Tibial nerve (tissue), 4 donors: ENCODE measurements around the gene KCNH3. TPM values are rescaled to one million over a fixed set of nuclear protein-coding genes. Genes with fewer than 3 reads are reported as not detected.

Experiments used
- DNase-seq, 2 donors: peaks; one replicate each; pipeline ENCODE4 v3.0.0-alpha.2; 2019; ENCODE audit warnings: low spot score in 2 of 2
- H3K27ac ChIP-seq, 4 donors: fragments of 200-600 bp; sonication (generic) in 3 of 4; one replicate each; pipeline ENCODE4 v1.5.1; 2017 to 2019; ENCODE audit warnings: mild to moderate bottlenecking in 1 of 4
- H3K27me3 ChIP-seq, 2 donors: fragments of 200-600 bp; sonication (generic) in 1 of 2; one replicate each; pipeline versions ENCODE4 v1.5.1 to v1.6.0; 2017 to 2019
- H3K36me3 ChIP-seq, 3 donors: fragments of 200-600 bp; sonication (generic); one replicate each; pipeline ENCODE4 v1.5.1; 2018 to 2019
- H3K4me1 ChIP-seq, 4 donors: fragments of 200-600 bp; sonication (generic) in 3 of 4; one replicate each; pipeline ENCODE4 v1.5.1; 2017 to 2019
- H3K4me3 ChIP-seq, 4 donors: fragments of 200-600 bp; sonication (generic) in 3 of 4; one replicate each; pipeline ENCODE4 v1.5.1; 2017 to 2019; ENCODE audit warnings: mild to moderate bottlenecking in 1 of 4, moderate library complexity in 1 of 4
- H3K9me3 ChIP-seq, 4 donors: fragments of 200-600 bp; sonication (generic) in 3 of 4; one replicate each; pipeline ENCODE4 v1.5.1; 2017 to 2019
- CTCF ChIP-seq, 5 experiments: fragments of 200-600 bp in 3 of 5; fragments of 450-650 bp in 2 of 5; sonication (generic) in 3 of 5; IDR thresholded peaks; one replicate each; pipeline ENCODE4 v1.5.1; 2016 to 2019; ENCODE audit warnings: antibody characterized with exemption in 5 of 5, mild to moderate bottlenecking in 3 of 5, moderate library complexity in 2 of 5
- EP300 ChIP-seq, 2 donors: sonication (generic); formaldehyde crosslinking; IDR thresholded peaks; one replicate each; pipeline ENCODE4 v1.6.1; 2017; ENCODE audit warnings: antibody characterized with exemption in 2 of 2, mild to moderate bottlenecking in 1 of 2
- POLR2A ChIP-seq, 2 donors: fragments of 450-650 bp; IDR thresholded peaks; one replicate each; pipeline ENCODE4 v1.6.1; 2017; ENCODE audit warnings: antibody characterized with exemption in 2 of 2, mild to moderate bottlenecking in 2 of 2, moderate library complexity in 2 of 2
- WGBS, 2 donors: methylation state at CpG; one replicate each; pipeline ENCODE4 v1.1.5; 2018; 5-methylcytosine and 5-hydroxymethylcytosine counted together
- total RNA-seq, 4 donors: library from RNA; depleted of rRNA; stranded (reverse); fragments of >200 nt; gene quantifications; one replicate each; pipeline ENCODE4 v1.1.0, GENCODE V29; 2016

Gene KCNH3
- total RNA-seq, 4 donors from 2014 or later: 0.21 to 0.30 TPM; not detected in 2

- Histone ChIP-seq H3K27ac (no peak overlapping the region), H3K27me3 (peaks cover 2 to 45% of the 10 kb centered on the region in 2 donors), H3K9me3 (no peaks in the 10 kb centered on the region), H3K4me3 (no peak overlapping the region), H3K4me1 (peaks cover 0 to 30% (median 13%) of the 10 kb centered on the region in 4 donors), H3K36me3 (no peaks in the 10 kb centered on the region)
- TF ChIP-seq EP300 (IDR thresholded peaks at IDR 0.05) (no peak), POLR2A (IDR thresholded peaks at IDR 0.05) (no peak), CTCF (IDR thresholded peaks at IDR 0.05) (no peak)
- no peak for DNase-seq
- 77 to 84% methylated on average over 6 of the region's 6 CpGs for WGBS, 2 donors
These were observed 2.8 kb upstream of the KCNH3 start for GRCh38 chr12:49535921-49536525.

GRCh38 chr12:49536526-49537071, 2.2 kb upstream of the KCNH3 start:
- Histone ChIP-seq H3K4me1 (peaks cover 0 to 30% (median 13%) of the 10 kb centered on the region in 4 donors), H3K27ac (no peak overlapping the region), H3K9me3 (no peaks in the 10 kb centered on the region), H3K4me3 (no peak overlapping the region), H3K36me3 (no peaks in the 10 kb centered on the region), H3K27me3 (peaks cover 2 to 45% of the 10 kb centered on the region in 2 donors)
- DNase-seq: no peak
- TF ChIP-seq POLR2A (IDR thresholded peaks at IDR 0.05) (no peak), EP300 (IDR thresholded peaks at IDR 0.05) (no peak), CTCF (IDR thresholded peaks at IDR 0.05) (no peak)
- 63 to 69% methylated on average over 3 of the region's 3 CpGs for WGBS, 2 donors

GRCh38 chr12:49537231-49537751, 1.5 kb upstream of the KCNH3 start:
- peaks cover 2 to 45% of the 10 kb centered on the region in 2 donors for H3K27me3 ChIP-seq
- no peak for DNase-seq

GRCh38 chr12:49537752-49538509, 899 bp upstream of the KCNH3 start:
- no peak overlapping the region for H3K27ac ChIP-seq
- H3K36me3 ChIP-seq: no peaks in the 10 kb centered on the region
- peaks cover 0 to 30% (median 13%) of the 10 kb centered on the region in 4 donors for H3K4me1 ChIP-seq
- H3K27me3 ChIP-seq: peaks cover 2 to 49% of the 10 kb centered on the region in 2 donors
- peak overlapping the region; percentile 21 to 56 (median 48) for H3K4me3 ChIP-seq
- WGBS, 2 donors: 0% methylated on average over 19 to 33 of the region's 61 CpGs
- no peaks in the 10 kb centered on the region for H3K9me3 ChIP-seq
- TF ChIP-seq CTCF (IDR thresholded peaks at IDR 0.05): no peak
- TF ChIP-seq EP300 (IDR thresholded peaks at IDR 0.05): no peak
- TF ChIP-seq POLR2A (IDR thresholded peaks at IDR 0.05): no peak
- no peak for DNase-seq

More at GRCh38 chr12:49537231-49537751, 1.5 kb upstream of the KCNH3 start:
- Histone ChIP-seq H3K27ac (no peak overlapping the region), H3K9me3 (no peaks in the 10 kb centered on the region), H3K4me3 (peak overlapping the region in 2 of 4 donors; percentile 56), H3K36me3 (no peaks in the 10 kb centered on the region), H3K4me1 (peaks cover 0 to 30% (median 13%) of the 10 kb centered on the region in 4 donors)
- 24 to 30% methylated on average over 13 of the region's 13 CpGs for WGBS, 2 donors
- TF ChIP-seq POLR2A (IDR thresholded peaks at IDR 0.05) (no peak), EP300 (IDR thresholded peaks at IDR 0.05) (no peak), CTCF (IDR thresholded peaks at IDR 0.05) (no peak)
